Liver (tissue), 9 donors: ENCODE data around the gene APOL4. TPM values are rescaled to one million over a fixed set of nuclear protein-coding genes. Genes with fewer than 3 reads are reported as not detected.
"Not testable (repeated sequence)": the region's sequence is repeated elsewhere in the genome, so short reads cannot be mapped to it uniquely, and the experiment has no call there.

Source experiments
- DNase-seq: peaks from one replicate; pipeline ENCODE4 v3.0.0-alpha.2; 2017; ENCODE audit warnings: low spot score
- H3K27ac ChIP-seq, 2 donors: one replicate each; pipeline ENCODE4 v1.7.0; 2013; ENCODE audit warnings: inconsistent platforms in 2 of 2, low read length in 2 of 2, control low read depth in 1 of 2, low read depth in 1 of 2, mild to moderate bottlenecking in 1 of 2
- H3K27me3 ChIP-seq, 4 donors: one replicate each; pipeline versions ENCODE4 v1.6.1 to v1.7.0; 2013; ENCODE audit warnings: low read length in 3 of 4, inconsistent platforms in 1 of 4, mild to moderate bottlenecking in 1 of 4, moderate library complexity in 1 of 4; ENCODE audit not compliant: control insufficient read depth in 4 of 4, insufficient read depth in 4 of 4
- H3K36me3 ChIP-seq, 4 donors: one replicate each; pipeline versions ENCODE4 v1.6.1 to v1.7.0; 2013; ENCODE audit warnings: low read length in 3 of 4, mild to moderate bottlenecking in 3 of 4, low read depth in 1 of 4, moderate library complexity in 1 of 4; ENCODE audit not compliant: control insufficient read depth in 4 of 4, insufficient read depth in 3 of 4
- H3K4me1 ChIP-seq, 4 donors: one replicate each; pipeline versions ENCODE4 v1.6.1 to v1.7.0; 2013; ENCODE audit warnings: low read length in 3 of 4, mild to moderate bottlenecking in 3 of 4, moderate library complexity in 1 of 4; ENCODE audit not compliant: control insufficient read depth in 4 of 4, insufficient read depth in 4 of 4
- H3K4me3 ChIP-seq, 3 donors: one replicate each; pipeline versions ENCODE4 v1.6.1 to v1.7.0; 2013; ENCODE audit warnings: low read length in 3 of 3, control low read depth in 1 of 3, low read depth in 1 of 3, mild to moderate bottlenecking in 1 of 3
- H3K9ac ChIP-seq, 2 donors: one replicate each; pipeline ENCODE4 v1.7.0; 2013; ENCODE audit warnings: low read length in 2 of 2, mild to moderate bottlenecking in 2 of 2, moderate library complexity in 2 of 2, control low read depth in 1 of 2, low read depth in 1 of 2
- H3K9me3 ChIP-seq, 4 donors: one replicate each; pipeline versions ENCODE4 v1.6.1 to v1.7.0; 2013; ENCODE audit warnings: low read length in 3 of 4; ENCODE audit not compliant: control insufficient read depth in 4 of 4
- EGR1 ChIP-seq, 2 donors: IDR thresholded peaks; 2 replicates each; pipeline ENCODE4 v1.6.1; 2016 to 2018; ENCODE audit warnings: antibody characterized with exemption in 2 of 2, low read depth in 2 of 2
- FOXA1 ChIP-seq: IDR thresholded peaks from 2 replicates; pipeline ENCODE4 v1.6.1; 2016; ENCODE audit warnings: antibody characterized with exemption
- FOXA2 ChIP-seq: IDR thresholded peaks from 2 replicates; pipeline ENCODE4 v1.6.1; 2016; ENCODE audit warnings: antibody characterized with exemption
- GABPA ChIP-seq, 2 donors: IDR thresholded peaks in 1 of 2; conservative IDR thresholded peaks in 1 of 2; 2 replicates each; pipeline ENCODE4 v1.6.1; 2016; ENCODE audit warnings: antibody characterized with exemption in 2 of 2, mild to moderate bottlenecking in 1 of 2, moderate library complexity in 1 of 2
- HNF4A ChIP-seq, 2 donors: conservative IDR thresholded peaks; 2 replicates each; pipeline ENCODE4 v1.6.1; 2016; ENCODE audit warnings: antibody characterized with exemption in 2 of 2, mild to moderate bottlenecking in 2 of 2
- MAX ChIP-seq: IDR thresholded peaks from 2 replicates; pipeline ENCODE4 v1.6.1; 2016; ENCODE audit warnings: antibody characterized with exemption
- NR2F2 ChIP-seq: IDR thresholded peaks from 2 replicates; pipeline ENCODE4 v1.6.1; 2016; ENCODE audit warnings: antibody characterized with exemption
- RAD21 ChIP-seq, 2 donors: IDR thresholded peaks; 2 replicates each; pipeline ENCODE4 v1.6.1; 2016; ENCODE audit warnings: antibody characterized with exemption in 2 of 2, mild to moderate bottlenecking in 2 of 2
- REST ChIP-seq: IDR thresholded peaks from 2 replicates; pipeline ENCODE4 v1.6.1; 2016; ENCODE audit warnings: antibody characterized with exemption, mild to moderate bottlenecking
- RXRA ChIP-seq, 2 donors: IDR thresholded peaks; 2 replicates each; pipeline ENCODE4 v1.6.1; 2017 to 2018; ENCODE audit warnings: antibody characterized with exemption in 2 of 2, mild to moderate bottlenecking in 1 of 2
- SP1 ChIP-seq: IDR thresholded peaks from 2 replicates; pipeline ENCODE4 v1.6.1; 2018; ENCODE audit warnings: antibody characterized with exemption, mild to moderate bottlenecking
- TAF1 ChIP-seq: conservative IDR thresholded peaks from 2 replicates; pipeline ENCODE4 v1.6.1; 2016; ENCODE audit warnings: antibody characterized with exemption, mild to moderate bottlenecking
- YY1 ChIP-seq: IDR thresholded peaks from 2 replicates; pipeline ENCODE4 v1.6.1; 2016; ENCODE audit warnings: antibody characterized with exemption, mild to moderate bottlenecking
- WGBS: extraction: QIAGEN DNeasy Blood & Tissue Kit; methylation state at CpG from one replicate; pipeline ENCODE4 v1.1.7; 2013; 5-methylcytosine and 5-hydroxymethylcytosine counted together
- polyA plus RNA-seq, 2 donors: library from polyadenylated mRNA; stranded (reverse) in 1 of 2; unstranded in 1 of 2; fragments of 200-250 nt in 1 of 2; fragments of >200 nt in 1 of 2; fragmentation: Nextera tagmentation in 1 of 2; extraction: Ambion mirVana in 1 of 2; gene quantifications; one replicate each; pipeline versions ENCODE4 v1.2.1 to v1.2.3, GENCODE V29; 2013 to 2015
- total RNA-seq, 2 donors: library from RNA; depleted of rRNA; stranded (reverse); fragments of >200 nt; gene quantifications; one replicate each; pipeline ENCODE4 v1.2.3, GENCODE V29; 2014
- TF ChIP-seq, protein P1 (sequence below): IDR thresholded peaks from 2 replicates; pipeline ENCODE4 v1.6.1; 2016; ENCODE audit warnings: antibody characterized with exemption
- TF ChIP-seq, protein P2 (sequence below): fragments of 150-350 bp; IDR thresholded peaks from 2 replicates; pipeline ENCODE4 v1.5.1; 2017; ENCODE audit warnings: improper control_type of control experiment, low read depth, low read length; ENCODE audit not compliant: missing input control
- donor health status: healthy.
- donor health status: healthy.
- donor health status: healthy.
- donor health status: healthy.
- donor health status: healthy.

APOL4 gene
- total and polyA plus RNA-seq, 4 donors, result 0.59 to 2.3 (median 1.8) TPM

DNA sequence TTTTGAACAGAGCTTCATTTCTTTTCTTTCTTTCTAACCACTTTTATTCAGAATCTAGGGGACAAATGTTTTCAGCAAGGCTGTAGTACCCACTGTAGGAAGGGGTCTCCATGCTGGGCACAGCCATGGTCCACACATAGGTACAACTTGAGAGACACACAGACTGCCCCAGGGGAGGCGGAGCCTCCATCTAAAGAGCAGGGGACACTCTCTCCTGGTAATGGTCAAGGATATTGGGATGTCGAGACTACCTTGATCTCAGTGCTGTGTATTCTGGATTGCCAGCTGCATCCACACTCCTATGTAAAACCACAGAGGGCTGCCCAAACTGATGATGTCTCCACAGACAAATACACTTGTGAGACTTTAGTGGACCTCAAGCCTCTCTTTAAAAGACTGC is 38.1 kb downstream of the APOL4 start:
- H3K4me1 ChIP-seq, result peaks cover 12 to 73% (median 61%) of the 10 kb centered on the region in 4 donors
- TF ChIP-seq GABPA (IDR thresholded peaks at IDR 0.05 in 1 of 2, conservative IDR thresholded peaks at IDR 0.05 in 1 of 2), result no peak
- no peak for TF ChIP-seq YY1
- peak overlapping the region; percentile 92 to 96 for H3K27ac ChIP-seq
- H3K4me3 ChIP-seq, result peak overlapping the region in 2 of 3 donors; percentile 36 to 51
- DNase-seq, result no peak
- no peaks in the 10 kb centered on the region for H3K36me3 ChIP-seq
- H3K9ac ChIP-seq, result peak overlapping the region; percentile 23 to 84
- no peaks in the 10 kb centered on the region for H3K27me3 ChIP-seq
- H3K9me3 ChIP-seq, result no peaks in the 10 kb centered on the region
- WGBS, result 60% methylated on average over 2 of the region's 2 CpGs

DNA sequence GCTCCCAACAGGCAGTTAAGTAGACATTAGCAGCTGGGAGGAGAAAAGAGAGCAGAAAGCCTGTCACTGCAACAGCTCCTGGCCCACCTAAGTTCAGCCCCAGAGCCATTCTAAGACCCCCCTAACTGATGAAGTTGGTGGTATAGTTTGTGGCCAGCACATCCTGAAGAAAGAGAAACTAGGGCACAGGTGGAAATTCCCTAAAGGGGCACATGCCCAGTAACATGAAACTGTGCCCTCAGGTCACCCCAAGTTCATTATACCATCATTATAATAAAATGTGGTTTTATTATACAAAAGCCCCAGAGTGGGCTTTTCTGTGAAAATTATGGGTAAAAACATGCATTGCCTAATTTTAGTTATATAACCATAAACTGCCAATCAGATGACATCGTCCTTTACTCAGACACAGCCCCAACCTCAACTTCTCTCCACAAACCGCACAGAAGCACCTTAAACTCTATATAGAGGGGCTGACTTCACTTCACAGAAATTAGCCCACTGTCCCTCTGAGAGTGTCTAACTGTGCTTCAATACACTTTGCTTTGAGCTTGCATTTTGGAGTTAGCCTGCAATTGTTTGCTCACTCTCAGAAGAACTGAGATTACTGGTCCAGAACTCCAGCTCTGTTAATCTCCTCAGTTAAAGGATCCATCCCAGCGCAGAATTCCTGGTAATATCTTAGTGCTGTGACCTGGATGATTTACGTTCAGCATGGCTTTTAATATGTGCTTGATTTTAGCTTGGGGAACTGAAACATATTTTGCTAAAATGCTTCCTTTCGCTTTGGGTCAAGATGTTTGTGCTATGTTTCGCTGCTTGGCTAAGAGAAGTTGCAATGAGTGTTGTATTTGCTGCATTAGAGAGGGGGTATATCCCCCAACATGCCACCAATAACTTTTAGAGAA is 39.2 kb downstream of the APOL4 start:
- H3K4me3 ChIP-seq, result peak overlapping the region; percentile 27 to 51 (median 36)
- no peaks in the 10 kb centered on the region for H3K36me3 ChIP-seq
- TF ChIP-seq RAD21 (IDR thresholded peaks at IDR 0.05) (no peak), RXRA (IDR thresholded peaks at IDR 0.05) (peak in 1 of 2 donors; percentile 24)
- no peaks in the 10 kb centered on the region for H3K27me3 ChIP-seq
- DNase-seq, result no peak
- H3K9me3 ChIP-seq, result no peaks in the 10 kb centered on the region
- H3K4me1 ChIP-seq, result peaks cover 12 to 82% (median 66%) of the 10 kb centered on the region in 4 donors
- H3K9ac ChIP-seq, result peak overlapping the region; percentile 23 to 84
- peak overlapping the region; percentile 92 to 96 for H3K27ac ChIP-seq
- WGBS, result 47% methylated on average over 6 of the region's 6 CpGs

- not testable (repeated sequence) for H3K9me3 ChIP-seq, H3K27me3 ChIP-seq, H3K36me3 ChIP-seq, DNase-seq, H3K9ac ChIP-seq, H3K4me3 ChIP-seq
- 64% methylated on average over 5 of the region's 5 CpGs for WGBS
- H3K27ac ChIP-seq, result peak overlapping the region; percentile 92 to 96
- H3K4me1 ChIP-seq, result peaks cover 10 to 82% (median 62%) of the 10 kb centered on the region in 4 donors
Observed at GRCh38 chr22:36161793-36162126, 39.8 kb downstream of the APOL4 start.

GRCh38 chr22:36160499-36160942 is 41.1 kb downstream of the APOL4 start, which contains the start of gene APOL3:
Gene APOL3 (minus strand): TSS chr22:36160755. CDS start chr22:36149055, 11,700 bp downstream.
- peaks cover 11 to 81% (median 63%) of the 10 kb centered on the region in 4 donors for H3K4me1 ChIP-seq
- H3K27ac ChIP-seq, result peak within 1 kb of the TSS; percentile 92 to 96
- no peak for DNase-seq
- H3K36me3 ChIP-seq, result no peaks in the 10 kb centered on the region
- H3K4me3 ChIP-seq, result peak within 1 kb of the TSS; percentile 32 to 87 (median 69)
- H3K27me3 ChIP-seq, result no peaks in the 10 kb centered on the region
- no peaks in the 10 kb centered on the region for H3K9me3 ChIP-seq
- peak within 1 kb of the TSS; percentile 86 to 89 for H3K9ac ChIP-seq
- WGBS, result 3% methylated on average over 3 of the region's 3 CpGs
- TF ChIP-seq YY1 (no peak), NR2F2 (peak; percentile 32), MAX (no peak), RXRA (IDR thresholded peaks at IDR 0.05) (peak; percentile 82 to 89), EGR1 (IDR thresholded peaks at IDR 0.05; ENCODE audit: low read depth in 2 of 2) (no peak), TAF1 (peak; percentile 66), HNF4A (conservative IDR thresholded peaks at IDR 0.05) (peak in 1 of 2 donors; percentile 43), FOXA2 (no peak), REST (no peak), FOXA1 (no peak), RAD21 (IDR thresholded peaks at IDR 0.05) (peak in 1 of 2 donors; percentile 17), SP1 (peak; percentile 62)
- TF ChIP-seq, protein P1, sequence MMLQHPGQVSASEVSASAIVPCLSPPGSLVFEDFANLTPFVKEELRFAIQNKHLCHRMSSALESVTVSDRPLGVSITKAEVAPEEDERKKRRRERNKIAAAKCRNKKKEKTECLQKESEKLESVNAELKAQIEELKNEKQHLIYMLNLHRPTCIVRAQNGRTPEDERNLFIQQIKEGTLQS, result peak; percentile 13
- TF ChIP-seq, protein P2, sequence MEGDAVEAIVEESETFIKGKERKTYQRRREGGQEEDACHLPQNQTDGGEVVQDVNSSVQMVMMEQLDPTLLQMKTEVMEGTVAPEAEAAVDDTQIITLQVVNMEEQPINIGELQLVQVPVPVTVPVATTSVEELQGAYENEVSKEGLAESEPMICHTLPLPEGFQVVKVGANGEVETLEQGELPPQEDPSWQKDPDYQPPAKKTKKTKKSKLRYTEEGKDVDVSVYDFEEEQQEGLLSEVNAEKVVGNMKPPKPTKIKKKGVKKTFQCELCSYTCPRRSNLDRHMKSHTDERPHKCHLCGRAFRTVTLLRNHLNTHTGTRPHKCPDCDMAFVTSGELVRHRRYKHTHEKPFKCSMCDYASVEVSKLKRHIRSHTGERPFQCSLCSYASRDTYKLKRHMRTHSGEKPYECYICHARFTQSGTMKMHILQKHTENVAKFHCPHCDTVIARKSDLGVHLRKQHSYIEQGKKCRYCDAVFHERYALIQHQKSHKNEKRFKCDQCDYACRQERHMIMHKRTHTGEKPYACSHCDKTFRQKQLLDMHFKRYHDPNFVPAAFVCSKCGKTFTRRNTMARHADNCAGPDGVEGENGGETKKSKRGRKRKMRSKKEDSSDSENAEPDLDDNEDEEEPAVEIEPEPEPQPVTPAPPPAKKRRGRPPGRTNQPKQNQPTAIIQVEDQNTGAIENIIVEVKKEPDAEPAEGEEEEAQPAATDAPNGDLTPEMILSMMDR, result no peak
